HG02840 (cell line): ENCODE results near the gene CACHD1.

Experiments
- ATAC-seq: cut with Tn5 transposase; IDR thresholded peaks from one replicate; pipeline ENCODE4 v1.9.1; 2021; ENCODE audit warnings: mild to moderate bottlenecking, moderate library complexity, moderate number of reproducible peaks; ENCODE audit not compliant: unreplicated experiment, low FRiP score

Gene CACHD1

GRCh38 chr1:64631346-64632034 lies 161.6 kb downstream of the CACHD1 start:
- ATAC-seq = no peak

GRCh38 chr1:64632936-64633335 lies 163.0 kb downstream of the CACHD1 start:
- no peak for ATAC-seq

- no peak for ATAC-seq
These were observed 175.8 kb downstream of the CACHD1 start for GRCh38 chr1:64645735-64646134.

GRCh38 chr1:64650411-64650810 lies 180.5 kb downstream of the CACHD1 start:
- ATAC-seq = no peak

GRCh38 chr1:64651841-64652240 lies 181.9 kb downstream of the CACHD1 start:
- ATAC-seq = no peak

- ATAC-seq = no peak
These were observed 183.5 kb downstream of the CACHD1 start for GRCh38 chr1:64653466-64653865.

- no peak for ATAC-seq
These were observed 184.8 kb downstream of the CACHD1 start for GRCh38 chr1:64654519-64655341.

- ATAC-seq = no peak
These were observed 185.9 kb downstream of the CACHD1 start for GRCh38 chr1:64655861-64656260.

GRCh38 chr1:64659478-64660138 lies 189.7 kb downstream of the CACHD1 start:
- no peak for ATAC-seq

- no peak for ATAC-seq
These were observed 193.7 kb downstream of the CACHD1 start for GRCh38 chr1:64663668-64664067.

GRCh38 chr1:64664299-64664698 lies 194.4 kb downstream of the CACHD1 start:
- ATAC-seq = no peak

GRCh38 chr1:64669098-64669675 lies 199.3 kb downstream of the CACHD1 start:
- no peak for ATAC-seq

GRCh38 chr1:64675718-64676345 lies 205.9 kb downstream of the CACHD1 start:
- no peak for ATAC-seq

- no peak for ATAC-seq
These were observed 206.5 kb downstream of the CACHD1 start for GRCh38 chr1:64676386-64676785.

- ATAC-seq = no peak
These were observed 207.6 kb downstream of the CACHD1 start for GRCh38 chr1:64677532-64677931.

GRCh38 chr1:64678366-64678765 lies 208.4 kb downstream of the CACHD1 start:
- no peak for ATAC-seq

GRCh38 chr1:64679177-64679576 lies 209.2 kb downstream of the CACHD1 start:
- no peak for ATAC-seq

GRCh38 chr1:64680599-64680998 lies 210.7 kb downstream of the CACHD1 start:
- no peak for ATAC-seq

GRCh38 chr1:64681043-64681442 lies 211.1 kb downstream of the CACHD1 start:
- ATAC-seq = no peak

GRCh38 chr1:64683419-64683818 lies 213.5 kb downstream of the CACHD1 start:
- no peak for ATAC-seq

- ATAC-seq = no peak
These were observed 215.3 kb downstream of the CACHD1 start for GRCh38 chr1:64685217-64685616.
